Measurements from ENCODE around the gene TTC19.

Gene TTC19

GRCh38 chr17:15999141-15999973 lies at the start of gene TTC19, which contains the start of gene ZSWIM7:
TTC19 (plus strand) TSS chr17:15999824; CDS start chr17:15999849, 25 bp downstream.
ZSWIM7 (minus strand) TSS chr17:15999704; CDS start chr17:15999594, 110 bp downstream.
- DNase-seq (ENCODE audit: low read depth): peak; percentile 96

- DNase-seq (ENCODE audit: low read depth): no peak
These were observed 48.1 kb upstream of the TTC19 start for GRCh38 chr17:15951368-15952047.

GRCh38 chr17:15952048-15952532 lies 47.5 kb upstream of the TTC19 start:
- no peak for DNase-seq (ENCODE audit: low read depth)

- DNase-seq (ENCODE audit: low read depth): no peak
These were observed 46.5 kb upstream of the TTC19 start for GRCh38 chr17:15952916-15953790.

- DNase-seq (ENCODE audit: low read depth): peak; percentile 100
These were observed 45.4 kb upstream of the TTC19 start for GRCh38 chr17:15954222-15954621.

GRCh38 chr17:15955793-15956541 lies 43.7 kb upstream of the TTC19 start:
- DNase-seq (ENCODE audit: low read depth): no peak

GRCh38 chr17:15957206-15957605 lies 42.4 kb upstream of the TTC19 start:
- no peak for DNase-seq (ENCODE audit: low read depth)

GRCh38 chr17:15957608-15958307 lies 41.9 kb upstream of the TTC19 start:
- no peak for DNase-seq (ENCODE audit: low read depth)

- no peak for DNase-seq (ENCODE audit: low read depth)
These were observed 41.2 kb upstream of the TTC19 start for GRCh38 chr17:15958484-15958854.

GRCh38 chr17:15963670-15964110 lies 35.9 kb upstream of the TTC19 start:
- DNase-seq (ENCODE audit: low read depth): no peak

GRCh38 chr17:15965528-15965927 lies 34.1 kb upstream of the TTC19 start:
- no peak for DNase-seq (ENCODE audit: low read depth)

- no peak for DNase-seq (ENCODE audit: low read depth)
These were observed 33.3 kb upstream of the TTC19 start for GRCh38 chr17:15966183-15966878.

- no peak for DNase-seq (ENCODE audit: low read depth)
These were observed 32.8 kb upstream of the TTC19 start for GRCh38 chr17:15966879-15967248.

GRCh38 chr17:15967706-15968399 lies 31.8 kb upstream of the TTC19 start:
- no peak for DNase-seq (ENCODE audit: low read depth)

GRCh38 chr17:15969463-15969862 lies 30.2 kb upstream of the TTC19 start:
- DNase-seq (ENCODE audit: low read depth): no peak

GRCh38 chr17:15970500-15970899 lies 29.1 kb upstream of the TTC19 start:
- no peak for DNase-seq (ENCODE audit: low read depth)

GRCh38 chr17:15971098-15971678 lies 28.4 kb upstream of the TTC19 start:
- no peak for DNase-seq (ENCODE audit: low read depth)

- DNase-seq (ENCODE audit: low read depth): no peak
These were observed 27.7 kb upstream of the TTC19 start for GRCh38 chr17:15971882-15972281.

GRCh38 chr17:15972497-15972951 lies 27.1 kb upstream of the TTC19 start:
- no peak for DNase-seq (ENCODE audit: low read depth)

Data from HS-27A (cell line).